ENCODE data around the gene IFNA1. TPM values are rescaled to one million over a fixed set of nuclear protein-coding genes. Genes with fewer than 3 reads are reported as not detected.

The IFNA1 gene
- total RNA-seq, 1 donor from 2014 or later = 0.62 TPM

- Histone ChIP-seq H3K9me3 (no peaks in the 10 kb centered on the region), H3K36me3 (no peaks in the 10 kb centered on the region), H3K27ac (no peak overlapping the region), H3K4me3 (no peak overlapping the region), H3K4me1 (no peaks in the 10 kb centered on the region), H3K27me3 (ENCODE audit: low read depth) (no peaks in the 10 kb centered on the region)
- TF ChIP-seq CTCF (IDR thresholded peaks at IDR 0.05) = no peak
- ATAC-seq (no peak), DNase-seq (no peak)
- intact Hi-C loops (cut with DNase I) = no loop called here
Measured at GRCh38 chr9:21452681-21453080, 12.4 kb downstream of the IFNA1 start.

- no peaks in the 10 kb centered on the region for H3K36me3 ChIP-seq
- no peaks in the 10 kb centered on the region for H3K9me3 ChIP-seq
- intact Hi-C loops (cut with DNase I) = no loop called here
- H3K27ac ChIP-seq = no peak overlapping the region
- H3K4me3 ChIP-seq = no peak overlapping the region
- TF ChIP-seq CTCF (IDR thresholded peaks at IDR 0.05) = no peak
- no peak for ATAC-seq
- H3K27me3 ChIP-seq (ENCODE audit: low read depth) = no peaks in the 10 kb centered on the region
- DNase-seq = no peak
- H3K4me1 ChIP-seq = no peaks in the 10 kb centered on the region
Measured at GRCh38 chr9:21454149-21454548, 13.9 kb downstream of the IFNA1 start.

- ATAC-seq = peak; percentile 40 to 48
Measured at GRCh38 chr9:21455320-21455719, 15.1 kb downstream of the IFNA1 start.

GRCh38 chr9:21461377-21461776 lies 21.1 kb downstream of the IFNA1 start:
- no peaks in the 10 kb centered on the region for H3K4me1 ChIP-seq
- intact Hi-C loops (cut with DNase I) = no loop called here
- peaks cover 4% of the 10 kb centered on the region for H3K9me3 ChIP-seq
- no peaks in the 10 kb centered on the region for H3K27me3 ChIP-seq (ENCODE audit: low read depth)
- ATAC-seq = no peak
- TF ChIP-seq CTCF (IDR thresholded peaks at IDR 0.05) = no peak
- no peak for DNase-seq
- no peaks in the 10 kb centered on the region for H3K36me3 ChIP-seq
- no peak overlapping the region for H3K27ac ChIP-seq
- no peak overlapping the region for H3K4me3 ChIP-seq

More at GRCh38 chr9:21455320-21455719, 15.1 kb downstream of the IFNA1 start:
- Histone ChIP-seq H3K4me3 (no peak overlapping the region), H3K27me3 (ENCODE audit: low read depth) (no peaks in the 10 kb centered on the region), H3K4me1 (no peaks in the 10 kb centered on the region), H3K9me3 (no peaks in the 10 kb centered on the region), H3K36me3 (no peaks in the 10 kb centered on the region), H3K27ac (no peak overlapping the region)
- intact Hi-C loops (cut with DNase I) = no loop called here
- no peak for DNase-seq
- TF ChIP-seq CTCF (IDR thresholded peaks at IDR 0.05) = peak; percentile 54

- no peak for TF ChIP-seq CTCF (IDR thresholded peaks at IDR 0.05)
- intact Hi-C loops (cut with DNase I) = no loop called here
- Histone ChIP-seq H3K4me3 (no peak overlapping the region), H3K36me3 (no peaks in the 10 kb centered on the region), H3K27ac (no peak overlapping the region), H3K4me1 (no peaks in the 10 kb centered on the region), H3K9me3 (peaks cover 4% of the 10 kb centered on the region), H3K27me3 (ENCODE audit: low read depth) (no peaks in the 10 kb centered on the region)
- no peak for ATAC-seq
- no peak for DNase-seq
Measured at GRCh38 chr9:21465138-21465537, 24.9 kb downstream of the IFNA1 start.
